Smooth muscle cell (in vitro differentiated cells): ENCODE measurements around the gene IGLON5. TPM values are rescaled to one million over a fixed set of nuclear protein-coding genes. Genes with fewer than 3 reads are reported as not detected.

ENCODE experiments used
- DNase-seq: peaks from one replicate; lab custom pipeline; 2025; ENCODE audit not compliant: unreplicated experiment; lab: John Stamatoyannopoulos, UW
- H2AFZ ChIP-seq: fragments of 200-600 bp; sonication (generic); 2 replicates; pipeline ENCODE4 v1.6.0; 2016; ENCODE audit warnings: antibody characterized with exemption, low read depth, mild to moderate bottlenecking
- H3F3A ChIP-seq: fragments of 200-600 bp; sonication (generic); 2 replicates; pipeline ENCODE4 v1.6.0; 2017; ENCODE audit warnings: antibody characterized with exemption, low read depth
- H3K27ac ChIP-seq: fragments of 200-600 bp; sonication (generic); 2 replicates; pipeline ENCODE4 v1.5.1; 2016; ENCODE audit warnings: low read depth, mild to moderate bottlenecking
- H3K27me3 ChIP-seq: fragments of 200-600 bp; sonication (generic); 2 replicates; pipeline ENCODE4 v1.6.1; 2016; ENCODE audit warnings: low read depth, mild to moderate bottlenecking
- H3K36me3 ChIP-seq: fragments of 200-600 bp; sonication (generic); 2 replicates; pipeline ENCODE4 v1.5.1; 2016; ENCODE audit warnings: low read depth
- H3K4me1 ChIP-seq: fragments of 200-600 bp; sonication (generic); 2 replicates; pipeline ENCODE4 v1.5.1; 2016; ENCODE audit warnings: low read depth
- H3K4me2 ChIP-seq: fragments of 200-600 bp; sonication (generic); 2 replicates; pipeline ENCODE4 v1.6.0; 2016; ENCODE audit warnings: mild to moderate bottlenecking
- H3K4me3 ChIP-seq: fragments of 200-600 bp; sonication (generic); 2 replicates; pipeline ENCODE4 v1.5.1; 2016; ENCODE audit warnings: mild to moderate bottlenecking
- H3K79me2 ChIP-seq: fragments of 200-600 bp; sonication (generic); 2 replicates; pipeline ENCODE4 v1.6.0; 2016; ENCODE audit warnings: low read depth, mild to moderate bottlenecking
- H3K9ac ChIP-seq: fragments of 200-600 bp; sonication (generic); 2 replicates; pipeline ENCODE4 v1.6.0; 2016; ENCODE audit warnings: low read depth
- H3K9me3 ChIP-seq: fragments of 200-600 bp; sonication (generic); replicated peaks from 2 replicates; pipeline ENCODE4 v1.5.1; 2016; ENCODE audit warnings: low read depth
- H4K20me1 ChIP-seq: fragments of 200-600 bp; sonication (generic); 2 replicates; pipeline ENCODE4 v1.6.0; 2016; ENCODE audit warnings: low read depth
- WGBS: methylation state at CpG from one replicate; pipeline ENCODE4 v1.1.7; 2016; ENCODE audit warnings: low lambda C conversion rate; 5-methylcytosine and 5-hydroxymethylcytosine counted together
- polyA plus RNA-seq: library from polyadenylated mRNA; unstranded; fragments of >200 nt; fragmentation: Nextera tagmentation; extraction: Ambion mirVana; gene quantifications from 2 replicates; pipeline ENCODE4 v1.2.1, GENCODE V29; 2016
- total RNA-seq: library from RNA; depleted of rRNA; stranded (reverse); fragments of >200 nt; gene quantifications from 2 replicates; pipeline ENCODE4 v1.2.3, GENCODE V29; 2014
- TF ChIP-seq, protein P1 (sequence below): fragments of 200-600 bp; sonication (generic); IDR thresholded peaks from 2 replicates; pipeline ENCODE4 v1.5.1; 2017; ENCODE audit warnings: borderline replicate concordance, mild to moderate bottlenecking, antibody characterized with exemption; ENCODE audit not compliant: insufficient read depth, poor library complexity, severe bottlenecking

IGLON5 gene
- total and polyA plus RNA-seq, 2 experiments from 2014 or later, result 3.5 to 3.8 TPM

DNA sequence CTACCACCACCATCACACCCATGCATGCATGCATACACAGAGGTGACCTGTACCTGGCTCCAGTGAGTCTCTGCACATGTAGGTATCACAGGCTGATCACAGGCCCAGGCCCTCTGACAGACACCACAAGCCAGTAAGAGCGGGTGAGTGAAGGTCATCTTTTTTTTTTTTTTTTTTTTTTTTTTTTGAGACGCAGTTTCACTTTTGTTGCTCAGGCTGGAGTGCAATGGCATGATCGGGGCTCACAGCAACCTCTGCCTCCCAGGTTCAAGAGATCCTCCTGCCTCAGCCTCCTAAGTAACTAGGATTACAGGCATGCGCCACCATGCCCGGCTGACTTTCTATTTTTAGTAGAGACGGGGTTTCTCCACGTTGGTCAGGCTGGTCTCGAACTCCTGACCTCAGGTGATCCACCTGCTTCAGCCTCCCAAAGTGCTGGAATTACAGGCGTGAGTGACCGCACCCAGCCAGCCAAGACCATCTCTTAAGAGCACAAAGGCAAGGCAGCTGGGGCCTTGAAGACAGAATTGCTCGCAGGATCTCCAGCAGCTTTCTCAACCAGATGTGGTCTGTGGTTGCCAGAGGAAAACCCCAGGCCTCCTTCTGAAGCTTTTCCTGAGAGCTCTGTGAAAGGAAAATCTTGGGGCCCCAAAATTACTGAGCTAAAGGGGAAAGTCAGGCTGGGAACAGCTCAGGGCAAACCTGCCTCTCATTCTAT is 64.2 kb downstream of the IGLON5 start:
- no peaks in the 10 kb centered on the region for H3K79me2 ChIP-seq
- no peaks in the 10 kb centered on the region for H3K4me1 ChIP-seq
- DNase-seq, result no peak
- 81% methylated on average over 10 of the region's 11 CpGs for WGBS
- no peak overlapping the region for H3K4me2 ChIP-seq
- H4K20me1 ChIP-seq, result no peaks in the 10 kb centered on the region
- no peaks in the 10 kb centered on the region for H3K36me3 ChIP-seq
- no peak overlapping the region for H3K4me3 ChIP-seq
- H3K27ac ChIP-seq, result no peak overlapping the region
- no peaks in the 10 kb centered on the region for H3K9me3 ChIP-seq
- no peak overlapping the region for H2AFZ ChIP-seq
- H3K9ac ChIP-seq, result no peak overlapping the region
- no peaks in the 10 kb centered on the region for H3K27me3 ChIP-seq
- TF ChIP-seq, protein P1, sequence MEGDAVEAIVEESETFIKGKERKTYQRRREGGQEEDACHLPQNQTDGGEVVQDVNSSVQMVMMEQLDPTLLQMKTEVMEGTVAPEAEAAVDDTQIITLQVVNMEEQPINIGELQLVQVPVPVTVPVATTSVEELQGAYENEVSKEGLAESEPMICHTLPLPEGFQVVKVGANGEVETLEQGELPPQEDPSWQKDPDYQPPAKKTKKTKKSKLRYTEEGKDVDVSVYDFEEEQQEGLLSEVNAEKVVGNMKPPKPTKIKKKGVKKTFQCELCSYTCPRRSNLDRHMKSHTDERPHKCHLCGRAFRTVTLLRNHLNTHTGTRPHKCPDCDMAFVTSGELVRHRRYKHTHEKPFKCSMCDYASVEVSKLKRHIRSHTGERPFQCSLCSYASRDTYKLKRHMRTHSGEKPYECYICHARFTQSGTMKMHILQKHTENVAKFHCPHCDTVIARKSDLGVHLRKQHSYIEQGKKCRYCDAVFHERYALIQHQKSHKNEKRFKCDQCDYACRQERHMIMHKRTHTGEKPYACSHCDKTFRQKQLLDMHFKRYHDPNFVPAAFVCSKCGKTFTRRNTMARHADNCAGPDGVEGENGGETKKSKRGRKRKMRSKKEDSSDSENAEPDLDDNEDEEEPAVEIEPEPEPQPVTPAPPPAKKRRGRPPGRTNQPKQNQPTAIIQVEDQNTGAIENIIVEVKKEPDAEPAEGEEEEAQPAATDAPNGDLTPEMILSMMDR, result no peak
- H3F3A ChIP-seq, result no peaks in the 10 kb centered on the region

DNA sequence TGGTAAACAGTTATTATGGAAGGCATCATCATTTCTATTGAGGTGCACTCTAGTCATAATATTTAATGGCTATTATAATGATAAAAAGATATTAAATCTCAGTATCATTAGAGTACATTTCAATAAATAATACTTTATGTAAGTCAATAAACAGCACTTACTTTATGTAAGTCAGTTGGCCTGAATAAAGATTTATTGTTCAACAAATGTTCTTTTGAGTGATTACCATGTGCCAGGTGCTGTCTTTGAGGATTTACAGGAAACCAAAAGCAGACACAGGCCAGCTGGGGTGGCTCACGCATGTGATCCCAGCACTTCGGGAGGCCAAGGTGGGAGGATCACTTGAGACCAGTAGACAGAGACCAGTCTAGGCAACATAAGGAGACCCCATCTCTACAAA is 66.0 kb downstream of the IGLON5 start:
- H2AFZ ChIP-seq, result no peak overlapping the region
- TF ChIP-seq, protein P1, result no peak
- H3F3A ChIP-seq, result no peaks in the 10 kb centered on the region
- WGBS, result 96% methylated on average over 2 of the region's 2 CpGs
- H4K20me1 ChIP-seq, result no peaks in the 10 kb centered on the region
- no peak overlapping the region for H3K4me3 ChIP-seq
- H3K36me3 ChIP-seq, result no peaks in the 10 kb centered on the region
- H3K4me1 ChIP-seq, result no peaks in the 10 kb centered on the region
- no peak overlapping the region for H3K4me2 ChIP-seq
- H3K9me3 ChIP-seq, result no peaks in the 10 kb centered on the region
- no peaks in the 10 kb centered on the region for H3K27me3 ChIP-seq
- H3K9ac ChIP-seq, result no peak overlapping the region
- H3K79me2 ChIP-seq, result no peaks in the 10 kb centered on the region
- no peak for DNase-seq
- H3K27ac ChIP-seq, result no peak overlapping the region

DNA sequence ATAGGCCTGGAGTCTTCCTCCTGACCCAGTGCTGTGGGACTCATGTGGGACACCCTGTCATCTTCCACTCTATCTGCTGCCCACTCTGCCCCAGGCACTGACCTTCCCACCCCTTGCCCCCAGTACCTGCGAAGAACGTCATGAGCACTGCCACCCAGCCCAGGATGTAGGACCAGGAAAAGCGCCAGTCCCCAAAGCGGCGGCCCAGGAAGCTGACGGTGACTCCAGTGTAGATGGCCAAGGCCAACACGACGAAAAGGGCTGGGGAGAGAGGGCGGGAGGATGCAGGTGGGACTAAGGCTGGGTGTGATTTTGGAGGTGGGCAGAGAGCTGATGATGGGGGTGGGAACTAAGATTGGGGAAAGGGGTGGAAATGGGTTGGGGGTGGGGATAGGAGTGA is 68.9 kb downstream of the IGLON5 start:
- 90% methylated on average over 9 of the region's 9 CpGs for WGBS
- no peak overlapping the region for H3K4me2 ChIP-seq
- H3K4me3 ChIP-seq, result no peak overlapping the region
- DNase-seq, result no peak
- no peaks in the 10 kb centered on the region for H3K79me2 ChIP-seq
- no peaks in the 10 kb centered on the region for H3F3A ChIP-seq
- H3K36me3 ChIP-seq, result no peaks in the 10 kb centered on the region
- no peak overlapping the region for H3K27ac ChIP-seq
- no peaks in the 10 kb centered on the region for H3K4me1 ChIP-seq
- H3K27me3 ChIP-seq, result no peaks in the 10 kb centered on the region
- TF ChIP-seq, protein P1, result no peak
- H3K9me3 ChIP-seq, result no peaks in the 10 kb centered on the region
- H4K20me1 ChIP-seq, result no peaks in the 10 kb centered on the region
- H3K9ac ChIP-seq, result no peak overlapping the region
- no peak overlapping the region for H2AFZ ChIP-seq

Other genes with a start within 250 kb of the IGLON5 start
- gene KLK13, start 246.6 kb upstream of the IGLON5 start, total RNA-seq, result 0.72 and 1.6 TPM in 2 replicates
- gene KLK13, start 246.6 kb upstream of the IGLON5 start, polyA plus RNA-seq, result 0.19 and 1.3 TPM in 2 replicates
- 5.5 and 12.3 TPM in 2 replicates for gene KLK14, start 228.8 kb upstream of the IGLON5 start, total RNA-seq
- gene KLK14, start 228.8 kb upstream of the IGLON5 start, polyA plus RNA-seq, result 2.0 and 7.7 TPM in 2 replicates
- 4.7 and 5.1 TPM in 2 replicates for gene CTU1, start 203.2 kb upstream of the IGLON5 start, total RNA-seq
- 9.8 and 11.2 TPM in 2 replicates for gene CTU1, start 203.2 kb upstream of the IGLON5 start, polyA plus RNA-seq
- gene SIGLEC9, start 186.7 kb upstream of the IGLON5 start, total RNA-seq, result not detected in 2 replicates
- gene SIGLEC9, start 186.7 kb upstream of the IGLON5 start, polyA plus RNA-seq, result not detected in 2 replicates
- gene SIGLEC7, start 169.3 kb upstream of the IGLON5 start, total RNA-seq, result not detected in 2 replicates
- not detected in 2 replicates for gene SIGLEC7, start 169.3 kb upstream of the IGLON5 start, polyA plus RNA-seq
- gene CD33, start 86.6 kb upstream of the IGLON5 start, total RNA-seq, result not detected in 2 replicates
- not detected in 2 replicates for gene CD33, start 86.6 kb upstream of the IGLON5 start, polyA plus RNA-seq
- not detected in 2 replicates for gene SIGLECL1, start 60.6 kb upstream of the IGLON5 start, total RNA-seq
- not detected in 2 replicates for gene SIGLECL1, start 60.6 kb upstream of the IGLON5 start, polyA plus RNA-seq
- 0.63 and 2.2 TPM in 2 replicates for gene VSIG10L, start 30.5 kb downstream of the IGLON5 start, total RNA-seq
- 2.5 and 4.2 TPM in 2 replicates for gene VSIG10L, start 30.5 kb downstream of the IGLON5 start, polyA plus RNA-seq
- gene ETFB, start 54.7 kb downstream of the IGLON5 start, total RNA-seq, result 38.0 and 51.1 TPM in 2 replicates
- gene ETFB, start 54.7 kb downstream of the IGLON5 start, polyA plus RNA-seq, result 94.5 and 108 TPM in 2 replicates
- gene CLDND2, start 57.4 kb downstream of the IGLON5 start, total RNA-seq, result not detected in 2 replicates
- 1.4 TPM in 1 of 2 replicates, not detected in the other for gene CLDND2, start 57.4 kb downstream of the IGLON5 start, polyA plus RNA-seq
- not detected in 2 replicates for gene NKG7, start 61.0 kb downstream of the IGLON5 start, total RNA-seq
- not detected in 2 replicates for gene NKG7, start 61.0 kb downstream of the IGLON5 start, polyA plus RNA-seq
- gene LIM2, start 76.3 kb downstream of the IGLON5 start, total RNA-seq, result not detected in 2 replicates
- gene LIM2, start 76.3 kb downstream of the IGLON5 start, polyA plus RNA-seq, result not detected in 2 replicates
- not detected in 2 replicates for gene C19orf84, start 78.9 kb downstream of the IGLON5 start, total RNA-seq
- 0.71 TPM in 1 of 2 replicates, not detected in the other for gene C19orf84, start 78.9 kb downstream of the IGLON5 start, polyA plus RNA-seq
- gene SIGLEC10, start 106.0 kb downstream of the IGLON5 start, total RNA-seq, result not detected in 2 replicates
- 0.40 TPM in 1 of 2 replicates, not detected in the other for gene SIGLEC10, start 106.0 kb downstream of the IGLON5 start, polyA plus RNA-seq
- gene SIGLEC8, start 146.8 kb downstream of the IGLON5 start, total RNA-seq, result not detected in 2 replicates
- gene SIGLEC8, start 146.8 kb downstream of the IGLON5 start, polyA plus RNA-seq, result not detected in 2 replicates
- not detected in 2 replicates for gene CEACAM18, start 166.9 kb downstream of the IGLON5 start, total RNA-seq
- gene CEACAM18, start 166.9 kb downstream of the IGLON5 start, polyA plus RNA-seq, result not detected in 2 replicates
- gene SIGLEC12, start 190.2 kb downstream of the IGLON5 start, total RNA-seq, result not detected in 2 replicates
- gene SIGLEC12, start 190.2 kb downstream of the IGLON5 start, polyA plus RNA-seq, result not detected in 2 replicates
- gene SIGLEC6, start 220.0 kb downstream of the IGLON5 start, total RNA-seq, result 2.0 and 3.6 TPM in 2 replicates
- not detected in 2 replicates for gene SIGLEC6, start 220.0 kb downstream of the IGLON5 start, polyA plus RNA-seq